Activated CD4-positive, alpha-beta T cell treated with anti-CD3 and anti-CD28 coated beads, Interleukin-2, Interleukin-6, amounts not matched to agents 100 ng/mL and 50 ng/mL, durations not matched to agents 16 hours and 8 hours (primary cell): ENCODE measurements around the gene GRIK5.
"Not testable (repeated sequence)": the region's sequence is repeated elsewhere in the genome, so short reads cannot be mapped to it uniquely, and the experiment has no call there.

ENCODE experiments used
- DNase-seq: peaks from one replicate; pipeline ENCODE4 v3.0.0-alpha.2; 2020

The GRIK5 gene, protein sequence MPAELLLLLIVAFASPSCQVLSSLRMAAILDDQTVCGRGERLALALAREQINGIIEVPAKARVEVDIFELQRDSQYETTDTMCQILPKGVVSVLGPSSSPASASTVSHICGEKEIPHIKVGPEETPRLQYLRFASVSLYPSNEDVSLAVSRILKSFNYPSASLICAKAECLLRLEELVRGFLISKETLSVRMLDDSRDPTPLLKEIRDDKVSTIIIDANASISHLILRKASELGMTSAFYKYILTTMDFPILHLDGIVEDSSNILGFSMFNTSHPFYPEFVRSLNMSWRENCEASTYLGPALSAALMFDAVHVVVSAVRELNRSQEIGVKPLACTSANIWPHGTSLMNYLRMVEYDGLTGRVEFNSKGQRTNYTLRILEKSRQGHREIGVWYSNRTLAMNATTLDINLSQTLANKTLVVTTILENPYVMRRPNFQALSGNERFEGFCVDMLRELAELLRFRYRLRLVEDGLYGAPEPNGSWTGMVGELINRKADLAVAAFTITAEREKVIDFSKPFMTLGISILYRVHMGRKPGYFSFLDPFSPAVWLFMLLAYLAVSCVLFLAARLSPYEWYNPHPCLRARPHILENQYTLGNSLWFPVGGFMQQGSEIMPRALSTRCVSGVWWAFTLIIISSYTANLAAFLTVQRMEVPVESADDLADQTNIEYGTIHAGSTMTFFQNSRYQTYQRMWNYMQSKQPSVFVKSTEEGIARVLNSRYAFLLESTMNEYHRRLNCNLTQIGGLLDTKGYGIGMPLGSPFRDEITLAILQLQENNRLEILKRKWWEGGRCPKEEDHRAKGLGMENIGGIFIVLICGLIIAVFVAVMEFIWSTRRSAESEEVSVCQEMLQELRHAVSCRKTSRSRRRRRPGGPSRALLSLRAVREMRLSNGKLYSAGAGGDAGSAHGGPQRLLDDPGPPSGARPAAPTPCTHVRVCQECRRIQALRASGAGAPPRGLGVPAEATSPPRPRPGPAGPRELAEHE

DNA sequence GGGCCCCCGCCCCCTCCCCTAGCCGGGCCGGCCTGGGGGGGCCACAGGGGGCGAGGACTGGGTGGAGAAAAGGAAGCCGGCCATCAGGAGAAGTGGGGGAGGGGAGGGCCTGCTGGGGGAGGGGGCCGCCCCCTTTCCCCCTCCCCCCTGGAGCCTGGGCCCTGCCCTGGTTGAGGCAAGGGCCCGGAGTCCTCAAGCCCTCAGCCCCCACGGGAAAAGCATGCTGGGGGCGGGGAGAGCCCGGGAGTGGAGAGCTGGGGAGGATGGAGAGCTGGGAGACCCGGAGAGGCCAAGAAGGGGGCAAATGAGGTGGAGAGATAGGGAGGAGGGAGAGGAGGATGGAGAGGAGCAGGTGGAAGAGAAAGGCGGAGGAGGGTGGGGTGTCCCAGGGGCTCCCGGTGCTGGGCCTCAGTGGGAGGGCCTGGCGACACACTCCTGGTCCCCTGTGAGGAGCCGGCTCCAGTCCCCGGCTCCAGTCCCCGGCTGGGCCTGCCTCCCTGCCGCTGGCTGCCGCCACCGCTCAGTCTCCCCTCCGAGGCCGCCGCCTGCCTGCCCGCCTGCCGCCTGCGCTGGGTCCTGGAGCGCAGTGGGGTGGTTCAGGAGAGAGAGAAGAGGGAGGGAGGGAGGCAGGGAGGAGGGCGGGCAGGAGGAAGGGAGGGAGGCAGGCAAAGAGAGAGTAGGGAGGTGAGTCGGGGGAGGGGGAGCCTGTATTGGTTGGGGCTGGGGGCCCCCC lies at the start of gene GRIK5:
GRIK5 (minus strand) TSS at position 588 of the 733 bp plus-strand sequence. CDS start 4,436 bp downstream, outside the sequence.
- DNase-seq, result no peak

DNA sequence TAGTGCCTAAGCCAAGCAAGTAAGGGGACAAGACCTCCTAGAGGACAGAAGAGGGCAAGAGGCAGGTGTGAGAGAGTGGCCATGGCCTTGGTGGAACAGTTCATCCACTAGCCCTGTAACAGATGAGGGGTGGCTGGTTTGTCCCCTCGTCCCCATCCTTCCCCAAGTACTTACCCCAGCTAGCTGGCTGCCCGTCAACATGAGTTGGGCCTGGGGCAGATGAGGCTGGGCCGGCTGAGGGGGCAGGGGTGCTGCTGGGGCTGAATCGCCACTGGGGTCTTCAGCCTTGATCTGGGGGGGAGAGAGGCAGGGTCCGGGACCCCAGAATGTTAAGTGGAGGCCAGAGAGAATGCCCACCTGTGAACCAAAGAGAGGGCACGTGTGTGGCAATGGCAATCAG lies 47.1 kb upstream of the GRIK5 start:
- no peak for DNase-seq

DNA sequence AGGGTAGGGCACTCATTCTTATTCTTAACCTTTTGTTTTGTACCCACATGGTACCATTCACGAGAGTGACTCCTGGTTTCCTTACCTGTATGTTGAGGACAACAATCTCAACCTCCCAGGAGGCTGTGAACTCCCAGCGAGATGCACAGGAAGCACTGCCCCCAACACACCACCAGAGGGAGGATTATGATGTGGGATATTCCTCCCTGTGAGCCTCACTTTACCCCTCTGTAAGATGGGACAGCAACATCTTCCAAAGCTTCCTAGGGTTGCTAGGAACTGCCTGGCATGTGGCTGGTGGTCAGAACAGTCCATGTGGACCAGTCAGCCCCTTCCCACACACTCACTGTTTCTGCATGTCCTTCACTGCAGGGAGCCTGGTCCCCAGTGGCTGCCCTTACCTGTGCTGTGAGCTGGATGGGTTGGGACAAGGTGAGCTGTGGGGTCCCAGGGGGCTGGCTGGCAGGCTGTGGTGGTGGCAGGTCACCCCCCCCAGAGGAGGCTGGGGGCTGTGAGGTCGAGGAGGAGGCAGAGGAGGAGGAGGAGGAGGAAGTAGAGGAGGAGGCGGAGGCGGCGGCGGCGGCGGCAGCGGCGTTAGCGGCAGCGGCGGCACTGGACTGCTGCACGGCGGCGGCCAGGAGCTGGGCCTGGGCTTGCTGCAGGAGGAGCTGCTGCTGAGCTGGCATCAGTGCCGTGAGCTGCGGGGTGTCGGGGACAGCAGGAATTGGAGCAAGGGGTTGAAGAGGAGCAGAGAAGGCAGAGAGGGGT lies 46.5 kb upstream of the GRIK5 start:
- no peak for DNase-seq

DNA sequence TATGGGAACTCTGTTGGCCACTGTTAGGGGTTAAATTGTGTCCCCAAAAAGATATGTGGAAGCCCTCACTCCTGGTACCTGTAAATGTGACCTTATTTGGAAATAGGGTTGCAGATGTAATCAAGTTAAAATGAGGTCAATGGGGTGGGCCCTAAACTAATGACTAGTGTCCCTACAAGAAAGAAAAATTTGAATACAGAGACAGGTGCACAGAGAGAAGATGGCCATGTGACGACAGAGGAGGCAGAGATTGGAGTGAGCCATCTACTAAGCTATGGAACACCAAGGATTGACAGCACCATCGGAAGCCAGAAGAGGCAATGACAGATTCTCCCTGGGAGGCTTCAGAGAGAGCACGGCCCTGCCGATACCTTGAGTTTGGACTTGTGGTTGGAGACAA lies 45.7 kb upstream of the GRIK5 start:
- no peak for DNase-seq

DNA sequence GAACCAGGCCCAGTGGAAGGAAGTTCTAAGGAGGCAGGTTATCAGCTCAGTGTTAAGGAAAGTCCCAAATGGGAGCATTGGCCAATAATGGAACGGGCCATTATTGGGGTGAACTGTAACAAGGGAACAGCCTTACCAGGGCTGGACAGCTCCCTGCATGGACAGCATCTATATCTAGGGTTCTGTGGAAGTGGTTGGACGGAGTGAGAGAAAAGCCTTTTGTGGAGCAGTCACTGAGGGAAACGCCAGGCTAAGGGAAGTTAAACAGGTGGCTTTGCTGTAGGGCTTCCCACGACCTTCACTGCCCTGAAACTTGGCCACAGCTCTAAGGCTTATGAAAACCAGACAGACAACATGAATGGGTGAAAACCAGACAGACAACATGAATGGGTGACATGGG lies 45.2 kb upstream of the GRIK5 start:
- no peak for DNase-seq

DNA sequence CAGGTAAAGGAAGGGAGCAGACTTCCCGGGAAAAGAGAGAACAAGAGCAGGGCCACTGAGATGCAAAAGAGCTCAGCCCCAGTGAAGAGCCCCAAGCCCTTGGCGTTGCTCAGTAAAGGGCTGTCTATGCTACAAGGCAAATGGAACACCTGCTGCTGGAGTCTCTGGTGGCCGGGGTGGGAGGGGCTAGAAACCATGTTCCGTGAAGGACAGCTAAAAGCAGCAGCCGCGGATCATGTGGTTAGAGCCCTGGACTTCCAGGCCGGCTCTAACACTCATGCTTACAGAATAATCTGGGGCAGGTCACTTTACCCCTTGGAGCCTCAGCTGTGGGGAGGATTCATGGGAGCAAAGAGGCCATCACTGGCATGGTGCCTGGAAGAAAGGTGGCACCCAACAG lies 44.4 kb upstream of the GRIK5 start:
- DNase-seq, result no peak

DNA sequence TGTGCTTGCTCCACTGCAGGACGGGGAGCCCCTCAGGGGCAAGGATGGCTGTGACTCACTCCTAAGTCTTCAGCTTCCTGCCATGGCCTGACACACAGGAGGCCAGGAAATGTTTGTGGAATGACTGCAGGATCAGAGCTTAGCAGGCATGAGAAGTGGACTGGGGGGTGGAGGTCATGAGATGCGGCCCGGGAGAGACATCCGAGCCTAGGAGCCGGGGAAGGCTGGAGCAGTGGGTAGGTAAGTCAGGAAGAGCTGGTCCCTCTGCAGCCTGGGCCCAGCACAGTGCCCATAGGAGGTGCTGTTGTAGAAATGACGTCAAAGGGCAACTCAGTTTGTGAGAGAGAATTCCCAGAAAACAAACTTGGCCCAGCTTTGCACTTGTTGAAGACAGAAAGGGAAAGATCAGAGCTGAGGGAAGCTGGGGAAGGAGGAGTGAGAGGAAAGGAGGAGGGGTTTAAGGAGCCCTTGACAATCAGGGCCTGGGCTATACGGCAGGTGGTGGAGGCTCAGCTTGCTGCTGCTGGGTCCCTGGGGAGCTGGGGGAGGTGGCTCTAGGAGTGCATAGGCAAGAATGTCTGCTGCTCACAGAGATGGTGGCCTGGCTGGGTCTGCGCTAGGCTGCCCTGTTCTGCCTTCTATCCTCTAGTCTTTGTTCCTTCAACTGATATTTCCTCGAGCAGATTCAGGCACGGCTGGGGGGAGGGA lies 43.8 kb upstream of the GRIK5 start:
- DNase-seq, result no peak

DNA sequence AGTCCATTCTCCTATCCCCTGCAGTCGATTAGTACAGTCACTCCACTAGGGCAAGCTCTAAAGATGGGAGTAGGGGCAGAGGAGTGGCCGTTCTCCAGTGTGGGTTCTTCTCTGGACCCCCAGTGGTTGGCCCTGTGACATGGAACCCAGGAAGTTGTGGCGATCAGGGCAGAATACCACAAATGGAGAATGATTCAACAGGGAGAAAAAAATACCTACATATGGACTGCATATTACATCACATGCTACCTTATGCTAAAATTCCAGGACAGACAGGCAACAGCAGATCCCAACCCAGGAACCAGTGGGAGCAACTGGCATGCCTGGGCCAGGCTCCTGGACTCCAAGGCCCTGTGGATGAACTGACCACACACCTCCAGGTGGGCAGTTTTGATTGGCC lies 41.8 kb upstream of the GRIK5 start:
- no peak for DNase-seq

DNA sequence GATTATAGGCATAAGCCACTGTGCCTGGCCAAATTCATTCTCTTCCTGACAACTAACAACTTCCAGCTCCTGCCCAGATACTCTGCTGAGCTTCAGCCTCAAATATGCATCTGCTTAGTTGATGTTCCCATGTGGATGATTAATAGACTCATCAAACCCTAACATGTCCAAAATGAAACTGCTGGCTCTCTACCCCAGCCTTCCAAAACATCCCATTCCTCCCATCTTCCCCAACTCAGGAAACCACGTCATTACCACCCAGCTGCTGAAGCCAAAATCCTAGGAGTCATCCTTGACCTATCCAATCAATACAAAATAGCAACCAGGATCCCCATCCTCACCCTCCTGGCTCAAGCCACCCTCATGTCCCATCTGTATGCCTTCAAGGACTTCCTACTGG lies 41.4 kb upstream of the GRIK5 start:
- DNase-seq, result no peak

DNA sequence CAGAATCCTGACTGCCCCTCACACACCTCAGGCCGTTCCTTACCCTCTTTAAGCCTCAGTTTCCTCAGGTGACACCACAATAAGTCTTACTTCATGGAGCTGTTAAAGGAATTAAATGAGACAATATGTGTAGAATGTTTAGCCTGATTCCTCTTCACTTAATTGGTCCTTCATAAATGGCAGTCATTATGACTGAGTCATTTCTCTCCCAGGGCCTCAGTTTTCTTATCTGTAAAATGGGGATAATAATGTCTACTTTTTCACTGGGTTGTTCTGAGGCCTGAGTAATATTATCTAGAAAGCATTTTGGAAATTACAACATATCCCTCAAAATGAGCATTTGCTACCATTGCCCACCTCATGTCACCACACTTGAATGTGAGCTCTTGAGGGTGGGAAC lies 40.7 kb upstream of the GRIK5 start:
- DNase-seq, result no peak

DNA sequence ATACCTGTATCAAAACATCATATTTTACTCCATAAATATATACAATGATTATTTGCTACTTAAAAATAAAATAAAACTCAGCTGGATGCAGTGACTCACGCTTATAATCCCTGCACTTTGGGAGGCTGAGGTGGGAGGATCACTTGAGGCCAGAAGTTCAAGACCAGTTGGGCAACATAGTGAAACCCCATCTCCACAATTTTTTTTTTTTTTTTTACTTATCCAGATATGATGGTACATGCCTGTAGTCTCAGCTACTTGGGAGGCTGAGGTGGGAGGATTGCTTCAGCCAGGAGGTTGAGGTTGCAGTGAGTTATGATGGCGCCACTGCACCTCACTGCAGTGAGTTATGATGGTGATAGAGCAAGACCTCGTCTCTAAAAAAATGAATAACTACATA lies 39.9 kb upstream of the GRIK5 start:
- no peak for DNase-seq

DNA sequence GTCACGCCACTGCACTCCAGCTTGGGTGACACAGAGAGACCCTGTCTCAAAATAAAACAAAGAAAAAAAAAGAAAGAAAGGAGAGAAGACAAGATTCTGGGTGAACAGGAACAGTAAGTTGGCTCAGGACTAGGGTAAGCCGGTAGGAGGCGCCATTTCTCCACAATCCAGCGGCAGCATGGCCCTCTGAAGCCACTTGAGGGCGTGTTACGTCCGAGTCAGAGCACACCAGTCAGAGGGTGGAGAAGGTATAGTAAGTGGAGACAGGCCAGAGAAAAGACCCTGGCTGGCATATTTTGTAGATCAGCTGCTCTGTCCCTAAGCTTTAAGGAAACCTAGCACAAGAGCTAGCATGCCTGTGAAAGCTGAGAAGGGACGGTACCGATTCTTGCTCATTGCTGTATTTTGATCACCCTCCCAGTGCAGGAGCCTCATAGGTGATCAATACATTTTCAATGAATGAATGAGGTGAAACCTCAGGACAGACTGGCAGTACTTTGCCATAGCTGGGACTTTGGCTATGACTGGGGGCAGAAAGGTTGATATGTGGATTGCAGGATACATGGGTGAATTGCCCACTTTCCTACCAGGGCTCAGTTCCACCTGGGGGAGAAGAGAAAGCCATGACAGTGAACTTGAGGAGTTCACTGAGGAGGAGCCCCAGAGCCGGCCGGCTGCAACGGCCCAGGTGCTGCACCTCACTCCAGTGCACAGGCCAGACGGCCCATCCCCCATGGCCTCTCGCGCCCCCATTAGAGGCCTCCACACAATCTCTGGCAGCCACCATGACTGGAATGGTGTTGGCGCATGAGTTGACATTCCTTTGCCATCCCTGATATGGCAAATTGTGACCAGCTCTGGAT lies 38.8 kb upstream of the GRIK5 start:
- peak; percentile 93 for DNase-seq

DNA sequence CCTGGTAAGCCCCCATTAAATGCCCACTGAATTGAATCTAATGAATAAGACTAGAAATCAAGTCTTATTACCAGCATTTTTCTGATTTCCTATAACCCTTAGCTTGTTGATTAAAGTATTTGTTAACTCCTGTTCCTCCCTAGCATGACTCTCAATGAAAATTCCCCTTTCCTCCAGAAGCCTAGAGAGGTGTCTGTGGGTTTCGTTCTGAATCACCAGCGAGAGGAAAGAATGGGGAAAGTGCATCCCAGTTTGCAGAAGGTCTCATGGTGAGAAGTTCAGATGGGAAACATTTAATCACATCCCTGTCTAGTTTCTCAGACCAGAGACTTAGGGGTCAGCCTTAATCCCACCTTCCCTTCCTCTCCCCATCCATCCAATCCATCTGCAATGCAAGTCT lies 35.4 kb upstream of the GRIK5 start:
- peak; percentile 31 for DNase-seq

DNA sequence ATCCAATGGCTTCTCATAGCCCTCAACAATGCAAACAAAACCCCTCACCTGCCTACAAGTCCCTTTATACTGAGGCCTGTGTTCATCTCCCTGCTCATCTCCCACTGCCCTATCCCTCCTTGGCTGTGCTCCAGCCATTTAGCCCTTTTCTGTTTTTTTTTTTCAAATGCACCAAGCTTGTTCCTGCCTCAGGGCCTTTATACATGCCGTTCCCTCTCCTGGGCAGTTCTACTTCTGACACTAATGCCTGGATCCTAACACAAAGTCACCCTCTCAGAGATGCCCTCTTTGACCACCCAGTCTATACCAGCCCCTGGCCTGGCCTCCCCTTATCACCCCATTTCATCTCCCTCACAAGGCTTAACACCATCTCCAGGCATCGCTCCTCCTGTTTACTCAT lies 32.9 kb upstream of the GRIK5 start:
- no peak for DNase-seq

DNA sequence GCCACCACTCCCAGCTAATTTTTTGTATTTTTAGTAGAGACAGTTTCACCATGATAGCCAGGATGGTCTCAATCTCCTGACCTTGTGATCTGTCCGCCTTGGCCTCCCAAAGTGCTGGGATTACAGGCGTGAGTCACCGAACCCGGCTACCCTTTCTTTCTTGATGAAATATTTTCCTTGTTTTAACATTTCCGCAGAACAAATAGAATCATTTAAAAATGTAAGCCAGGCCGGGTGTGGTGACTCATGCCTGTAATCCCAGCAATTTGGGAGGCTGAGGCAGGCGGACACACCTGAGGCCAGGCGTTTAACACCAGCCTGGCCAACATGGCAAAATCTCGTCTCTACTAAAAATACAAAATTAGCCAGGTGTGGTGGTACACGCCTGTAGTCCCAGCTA lies 30.2 kb upstream of the GRIK5 start:
- not testable (repeated sequence) for DNase-seq

DNA sequence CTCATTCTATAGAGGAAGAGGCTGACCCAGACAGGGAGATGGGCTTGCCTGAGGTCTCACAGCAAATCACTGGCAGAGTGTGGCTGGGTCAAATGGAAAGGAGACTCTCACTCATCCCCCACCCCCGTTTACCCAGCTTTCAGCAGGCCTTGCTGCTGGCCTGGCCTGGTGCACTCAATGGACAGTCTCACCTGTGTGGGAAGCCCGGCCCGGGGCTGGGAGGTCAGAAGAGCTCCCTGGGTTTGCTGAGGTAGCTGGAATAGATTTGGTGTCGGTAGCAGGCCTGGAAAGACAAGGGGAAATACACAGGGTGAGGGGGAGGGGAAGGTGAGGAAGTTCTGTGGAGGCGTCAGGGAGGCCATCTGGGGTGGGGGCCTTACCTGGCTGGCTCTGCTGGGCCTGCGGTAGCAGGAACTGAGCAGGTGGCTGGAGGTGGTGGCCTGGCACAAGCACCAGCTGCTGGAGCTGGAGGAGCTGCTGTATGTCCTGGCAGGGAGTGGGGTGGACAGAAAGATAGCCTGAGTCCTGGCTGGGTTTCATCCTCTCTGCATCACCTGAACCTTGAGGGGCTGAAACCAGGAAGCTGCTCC lies 29.4 kb upstream of the GRIK5 start:
- no peak for DNase-seq

DNA sequence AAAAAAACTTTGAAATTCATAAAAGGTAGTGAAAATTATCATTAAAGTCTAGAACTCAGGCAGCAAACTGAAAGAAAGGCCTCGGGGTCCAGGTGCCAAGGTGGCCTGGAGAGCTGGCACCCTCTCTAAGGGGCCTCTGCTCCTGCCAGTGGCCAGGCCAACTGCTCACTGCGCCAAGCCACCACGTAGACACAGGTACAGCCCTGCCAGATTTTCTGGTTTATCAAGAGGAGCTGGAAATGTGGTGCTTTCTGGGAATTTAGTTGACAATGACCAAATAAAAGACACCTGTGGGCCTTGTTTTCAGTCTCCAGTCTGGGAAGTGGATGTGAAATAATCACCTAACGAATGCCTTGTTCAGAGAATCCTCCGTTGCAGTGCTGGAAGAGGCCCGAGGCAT lies 28.8 kb upstream of the GRIK5 start:
- no peak for DNase-seq

DNA sequence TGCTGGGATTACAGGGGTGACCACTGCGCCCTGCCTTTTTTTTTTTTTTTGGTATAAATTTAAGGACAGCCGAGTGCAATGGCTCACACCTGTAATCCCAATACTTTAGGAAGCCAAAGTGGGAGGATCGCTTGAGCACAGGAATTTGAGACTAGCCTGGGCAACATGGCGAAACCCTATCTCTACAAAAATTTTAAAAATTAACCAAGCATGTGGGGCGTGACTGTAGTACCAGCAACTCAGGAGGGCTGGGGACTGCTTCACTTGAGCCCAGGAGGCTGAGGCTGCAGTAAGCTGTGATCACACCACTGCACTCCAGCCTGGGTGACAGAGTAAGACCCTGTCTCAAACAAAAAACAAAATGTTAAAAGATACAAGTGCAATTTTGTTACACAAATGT lies 27.5 kb upstream of the GRIK5 start:
- no peak for DNase-seq

DNA sequence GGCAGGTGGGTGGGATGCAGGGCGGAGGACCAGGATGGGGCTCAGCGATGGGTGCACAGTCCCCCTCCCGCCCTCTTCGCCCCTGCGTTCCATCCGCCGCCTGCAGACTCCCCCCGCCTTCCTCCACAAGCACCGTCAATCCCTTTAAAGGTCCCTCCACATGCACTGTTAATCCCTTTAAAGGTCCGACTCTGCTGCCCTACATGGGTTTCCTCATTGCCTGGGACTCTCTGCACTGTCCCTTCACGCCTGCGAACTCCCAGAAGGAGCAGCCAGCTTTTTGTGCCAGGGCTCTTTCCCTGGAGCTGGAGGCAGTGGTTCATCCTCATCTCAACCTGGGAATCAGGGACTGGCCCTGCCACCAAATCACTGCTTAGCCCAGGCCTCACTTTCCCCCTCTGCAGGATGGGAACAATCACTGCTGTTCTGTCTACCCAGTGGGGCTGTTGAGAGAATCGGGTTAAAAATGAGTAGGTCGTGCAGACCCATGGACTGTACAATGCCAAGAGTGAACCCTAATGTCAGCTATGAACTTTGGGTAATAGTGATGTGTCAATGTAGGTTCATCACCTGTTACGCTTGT lies 26.3 kb upstream of the GRIK5 start:
- no peak for DNase-seq

DNA sequence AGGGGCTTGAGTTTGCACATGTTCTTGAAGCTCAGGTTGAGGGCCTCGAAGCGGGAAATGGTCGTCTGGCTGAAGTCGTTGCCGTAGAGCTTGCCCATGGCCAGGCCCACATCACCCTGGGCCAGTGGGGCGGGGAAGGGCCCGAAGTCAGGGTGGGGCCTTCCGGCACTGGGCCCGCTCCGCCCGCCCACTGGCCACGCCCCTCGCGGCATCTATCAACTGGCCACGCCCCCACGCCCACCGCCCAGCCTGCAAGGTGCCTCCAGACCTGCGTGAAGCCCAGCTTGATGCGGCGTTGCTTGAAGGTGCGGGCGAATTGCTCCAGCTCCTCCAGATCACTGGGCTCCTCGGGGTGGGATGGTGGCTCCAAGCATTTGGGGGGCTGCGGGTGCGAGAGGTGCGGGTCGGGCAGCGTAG lies 25.8 kb upstream of the GRIK5 start:
- DNase-seq, result no peak
